Gastrocnemius medialis (tissue), 4 donors: ENCODE measurements around the gene HMCN2. TPM values are rescaled to one million over a fixed set of nuclear protein-coding genes. Genes with fewer than 3 reads are reported as not detected.

Source experiments
- ATAC-seq, 2 donors: fragments of 150-250 bp; one replicate each; pipeline ENCODE4 v1.9.1; 2016
- DNase-seq, 2 donors: peaks; one replicate each; pipeline ENCODE4 v3.0.0-alpha.2; 2019
- H3K27ac ChIP-seq, 4 donors: fragments of 200-600 bp; sonication (generic); 1 replicate in 1 of 4; 2 replicates in 3 of 4; pipeline ENCODE4 v1.5.1; 2016 to 2018; ENCODE audit warnings: mild to moderate bottlenecking in 2 of 4, moderate library complexity in 1 of 4
- H3K27me3 ChIP-seq, 3 donors: fragments of 200-600 bp; sonication (generic) in 2 of 3; 1 replicate in 1 of 3; 2 replicates in 2 of 3; pipeline versions ENCODE4 v1.5.1 to v1.6.0; 2016 to 2019; ENCODE audit warnings: mild to moderate bottlenecking in 1 of 3, moderate library complexity in 1 of 3
- H3K36me3 ChIP-seq, 2 donors: fragments of 200-600 bp; sonication (generic) in 1 of 2; one replicate each; pipeline ENCODE4 v1.5.1; 2017 to 2018
- H3K4me1 ChIP-seq, 2 donors: fragments of 200-600 bp; sonication (generic) in 1 of 2; one replicate each; pipeline ENCODE4 v1.5.1; 2016 to 2017; ENCODE audit warnings: mild to moderate bottlenecking in 2 of 2
- H3K4me3 ChIP-seq, 4 donors: fragments of 200-600 bp; sonication (generic) in 3 of 4; 1 replicate in 1 of 4; 2 replicates in 3 of 4; pipeline ENCODE4 v1.5.1; 2016 to 2019; ENCODE audit warnings: mild to moderate bottlenecking in 2 of 4
- H3K9me3 ChIP-seq, 3 donors: fragments of 200-600 bp; sonication (generic) in 2 of 3; 1 replicate in 1 of 3; 2 replicates in 2 of 3; pipeline ENCODE4 v1.5.1; 2016 to 2019
- POLR2A ChIP-seq, 2 donors: fragments of 450-650 bp; IDR thresholded peaks; one replicate each; pipeline ENCODE4 v1.6.1; 2017; ENCODE audit warnings: antibody characterized with exemption in 2 of 2, mild to moderate bottlenecking in 2 of 2, moderate library complexity in 2 of 2
- in situ Hi-C, 4 donors: fragments of 200-750 bp; cut with MboI; loops; one replicate each; pipeline versions ENCODE4 v1.15.0 to v1.8.0; 2017; ENCODE audit warnings: low sequenced_read_pairs in 4 of 4
- intact Hi-C: fragments of 100-400 bp; cut with DNase I; formaldehyde crosslinking; loops from one replicate; pipeline ENCODE4 v1.15.1; 2023; ENCODE audit warnings: low total_unique reads
- total RNA-seq, 4 donors: library from RNA; depleted of rRNA; stranded (reverse); fragments of >200 nt; gene quantifications; one replicate each; pipeline versions ENCODE4 v1.1.0 to v1.2.3, GENCODE V29; 2016
- TF ChIP-seq, protein P1 (sequence below), 5 experiments: fragments of 450-650 bp in 3 of 5; fragments of 200-600 bp in 2 of 5; sonication (generic) in 2 of 5; IDR thresholded peaks in 4 of 5; conservative IDR thresholded peaks in 1 of 5; 1 replicate in 4 of 5; 2 replicates in 1 of 5; pipeline ENCODE4 v1.5.1; 2016 to 2019; ENCODE audit warnings: antibody characterized with exemption in 5 of 5, mild to moderate bottlenecking in 3 of 5, moderate library complexity in 3 of 5

The HMCN2 gene
- total RNA-seq, 4 donors from 2014 or later: 1.9 to 8.5 (median 7.7) TPM

DNA sequence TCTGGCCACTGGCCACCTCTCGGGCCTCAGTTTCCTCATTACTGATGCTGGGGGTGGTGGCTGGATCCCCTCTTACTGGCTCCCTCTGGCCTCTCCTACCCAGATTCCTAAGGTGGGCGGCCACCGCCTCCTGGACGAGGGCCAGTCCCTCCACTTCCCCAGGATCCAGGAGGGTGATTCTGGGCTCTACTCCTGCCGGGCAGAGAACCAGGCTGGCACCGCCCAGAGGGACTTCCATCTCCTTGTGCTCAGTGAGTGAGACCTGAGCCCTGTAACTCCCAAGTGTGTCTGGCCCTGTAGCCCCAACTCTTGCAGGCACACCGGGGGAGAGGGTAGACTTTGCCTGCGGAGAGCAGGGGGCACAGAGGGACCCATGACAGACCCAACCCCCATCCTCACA lies 83.3 kb downstream of the HMCN2 start:
- DNase-seq: no peak
- no peaks in the 10 kb centered on the region for H3K4me1 ChIP-seq
- in situ Hi-C loops: no loop called here

DNA sequence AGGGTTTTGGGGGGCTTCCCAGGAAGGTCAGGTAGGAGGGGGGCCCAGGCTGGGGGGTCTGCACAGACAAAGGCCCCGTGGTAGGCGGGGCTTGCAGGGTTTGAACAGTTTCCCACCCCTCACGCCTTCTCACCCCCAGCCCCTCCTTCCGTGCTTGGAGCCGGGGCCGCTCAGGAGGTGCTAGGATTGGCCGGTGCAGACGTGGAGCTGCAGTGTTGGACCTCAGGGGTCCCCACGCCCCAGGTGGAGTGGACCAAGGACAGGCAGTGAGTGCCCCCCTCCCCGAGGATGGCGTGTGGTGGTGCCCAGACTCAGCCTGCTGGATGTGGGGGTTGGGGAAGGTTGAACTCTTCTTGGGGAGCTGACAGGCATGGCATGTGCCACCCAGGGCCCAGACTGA lies 83.8 kb downstream of the HMCN2 start:
- no peak for ATAC-seq
- no peaks in the 10 kb centered on the region for H3K9me3 ChIP-seq

More for the DNA sequence above, 83.3 kb downstream of the HMCN2 start:
- no peaks in the 10 kb centered on the region for H3K9me3 ChIP-seq
- H3K27me3 ChIP-seq: peaks cover 0 to 4% (median 0%) of the 10 kb centered on the region in 3 donors
- TF ChIP-seq, protein P1, sequence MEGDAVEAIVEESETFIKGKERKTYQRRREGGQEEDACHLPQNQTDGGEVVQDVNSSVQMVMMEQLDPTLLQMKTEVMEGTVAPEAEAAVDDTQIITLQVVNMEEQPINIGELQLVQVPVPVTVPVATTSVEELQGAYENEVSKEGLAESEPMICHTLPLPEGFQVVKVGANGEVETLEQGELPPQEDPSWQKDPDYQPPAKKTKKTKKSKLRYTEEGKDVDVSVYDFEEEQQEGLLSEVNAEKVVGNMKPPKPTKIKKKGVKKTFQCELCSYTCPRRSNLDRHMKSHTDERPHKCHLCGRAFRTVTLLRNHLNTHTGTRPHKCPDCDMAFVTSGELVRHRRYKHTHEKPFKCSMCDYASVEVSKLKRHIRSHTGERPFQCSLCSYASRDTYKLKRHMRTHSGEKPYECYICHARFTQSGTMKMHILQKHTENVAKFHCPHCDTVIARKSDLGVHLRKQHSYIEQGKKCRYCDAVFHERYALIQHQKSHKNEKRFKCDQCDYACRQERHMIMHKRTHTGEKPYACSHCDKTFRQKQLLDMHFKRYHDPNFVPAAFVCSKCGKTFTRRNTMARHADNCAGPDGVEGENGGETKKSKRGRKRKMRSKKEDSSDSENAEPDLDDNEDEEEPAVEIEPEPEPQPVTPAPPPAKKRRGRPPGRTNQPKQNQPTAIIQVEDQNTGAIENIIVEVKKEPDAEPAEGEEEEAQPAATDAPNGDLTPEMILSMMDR (IDR thresholded peaks at IDR 0.05 in 4 of 5, conservative IDR thresholded peaks at IDR 0.05 in 1 of 5): no peak
- TF ChIP-seq POLR2A (IDR thresholded peaks at IDR 0.05): no peak
- intact Hi-C loops: no loop called here
- no peak overlapping the region for H3K27ac ChIP-seq
- H3K4me3 ChIP-seq: no peak overlapping the region
- no peaks in the 10 kb centered on the region for H3K36me3 ChIP-seq
- ATAC-seq: no peak

DNA sequence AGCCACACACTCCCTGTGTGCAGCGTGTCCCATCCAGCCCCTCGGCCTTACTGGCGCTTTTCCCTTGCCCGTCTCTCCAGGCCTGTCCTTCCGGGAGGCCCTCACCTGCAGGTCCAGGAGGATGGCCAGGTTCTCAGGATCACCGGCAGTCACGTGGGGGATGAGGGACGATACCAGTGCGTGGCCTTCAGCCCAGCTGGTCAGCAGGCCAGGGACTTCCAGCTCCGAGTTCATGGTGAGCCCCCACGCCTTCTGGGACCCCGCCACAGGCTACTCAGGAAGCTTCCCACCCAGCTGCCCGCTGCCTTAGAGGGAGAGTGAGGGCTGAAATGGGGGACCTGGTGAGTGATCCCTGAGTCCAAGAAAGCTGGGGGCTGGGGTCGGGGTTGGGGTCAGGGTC lies 85.8 kb downstream of the HMCN2 start:
- intact Hi-C loops (no loop called here), in situ Hi-C loops (no loop called here)
- H3K27ac ChIP-seq: no peak overlapping the region
- TF ChIP-seq, protein P1 (IDR thresholded peaks at IDR 0.05 in 4 of 5, conservative IDR thresholded peaks at IDR 0.05 in 1 of 5): no peak
- TF ChIP-seq POLR2A (IDR thresholded peaks at IDR 0.05): no peak
- no peaks in the 10 kb centered on the region for H3K4me1 ChIP-seq
- H3K4me3 ChIP-seq: no peak overlapping the region
- ATAC-seq (no peak), DNase-seq (no peak)
- H3K36me3 ChIP-seq: no peaks in the 10 kb centered on the region
- H3K27me3 ChIP-seq: no peaks in the 10 kb centered on the region
- no peaks in the 10 kb centered on the region for H3K9me3 ChIP-seq

More for the DNA sequence above, 83.8 kb downstream of the HMCN2 start:
- TF ChIP-seq, protein P1 (IDR thresholded peaks at IDR 0.05 in 4 of 5, conservative IDR thresholded peaks at IDR 0.05 in 1 of 5): no peak
- TF ChIP-seq POLR2A (IDR thresholded peaks at IDR 0.05): no peak
- Histone ChIP-seq H3K4me3 (no peak overlapping the region), H3K27ac (no peak overlapping the region), H3K36me3 (no peaks in the 10 kb centered on the region), H3K4me1 (no peaks in the 10 kb centered on the region), H3K27me3 (peaks cover 0 to 4% (median 0%) of the 10 kb centered on the region in 3 donors)
- intact Hi-C loops: no loop called here
- in situ Hi-C loops: no loop called here
- no peak for DNase-seq

DNA sequence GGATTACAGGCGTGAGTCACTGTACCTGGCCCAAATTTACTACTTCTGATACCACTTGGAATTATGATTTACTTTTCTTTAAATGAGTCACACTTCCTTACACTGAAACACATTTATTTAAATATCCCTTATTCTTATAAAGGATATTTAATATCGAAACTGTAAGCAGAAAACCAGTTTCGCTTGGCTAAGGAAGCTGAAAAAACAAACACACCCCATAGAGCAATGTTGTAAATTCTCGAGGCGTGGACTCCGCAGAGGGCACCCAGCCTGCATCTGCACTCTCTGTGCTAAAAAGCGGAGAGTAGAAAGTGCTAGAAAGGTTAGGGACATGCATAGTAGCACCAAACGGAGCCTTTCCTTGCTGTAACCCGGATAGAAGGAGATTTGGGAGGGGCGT lies 86.5 kb downstream of the HMCN2 start:
- Histone ChIP-seq H3K27me3 (no peaks in the 10 kb centered on the region), H3K36me3 (no peaks in the 10 kb centered on the region), H3K4me1 (no peaks in the 10 kb centered on the region), H3K27ac (no peak overlapping the region), H3K4me3 (no peak overlapping the region), H3K9me3 (no peaks in the 10 kb centered on the region)
- ATAC-seq: no peak
- DNase-seq: no peak
- in situ Hi-C loops: no loop called here
- no peak for TF ChIP-seq POLR2A (IDR thresholded peaks at IDR 0.05)
- TF ChIP-seq, protein P1 (IDR thresholded peaks at IDR 0.05 in 4 of 5, conservative IDR thresholded peaks at IDR 0.05 in 1 of 5): no peak
- intact Hi-C loops: no loop called here
